ENCODE data around the gene POU2F1.

The POU2F1 gene

GRCh38 chr1:167456524-167456923 lies 235.8 kb downstream of the POU2F1 start:
- Mint-ChIP-seq H3K27me3 (no peaks in the 10 kb centered on the region), H3K27ac (ENCODE audit: low read depth) (peak overlapping the region; percentile 92), H3K4me3 (peak overlapping the region; percentile 85), H3K36me3 (ENCODE audit: insufficient read depth) (peaks cover 39% of the 10 kb centered on the region), H3K9me3 (no peaks in the 10 kb centered on the region), H3K4me1 (peaks cover 46% of the 10 kb centered on the region)
- DNase-seq (ENCODE audit: low spot score in 2 of 2) (no peak), ATAC-seq (replicated peaks; ENCODE audit: extremely low read depth, poor library complexity, severe bottlenecking) (no peak)

- no peaks in the 10 kb centered on the region for H3K9me3 Mint-ChIP-seq
- H3K4me3 Mint-ChIP-seq = peak overlapping the region; percentile 85
- H3K27ac Mint-ChIP-seq (ENCODE audit: low read depth) = peak overlapping the region; percentile 92
- no peaks in the 10 kb centered on the region for H3K27me3 Mint-ChIP-seq
- DNase-seq (ENCODE audit: low spot score in 2 of 2) (no peak), ATAC-seq (replicated peaks; ENCODE audit: extremely low read depth, poor library complexity, severe bottlenecking) (no peak)
- H3K4me1 Mint-ChIP-seq = peaks cover 42% of the 10 kb centered on the region
- peaks cover 39% of the 10 kb centered on the region for H3K36me3 Mint-ChIP-seq (ENCODE audit: insufficient read depth)
Observed at GRCh38 chr1:167456926-167457325, 236.2 kb downstream of the POU2F1 start.

GRCh38 chr1:167457936-167458584 lies 237.4 kb downstream of the POU2F1 start:
- H3K27ac Mint-ChIP-seq (ENCODE audit: low read depth) = peak overlapping the region; percentile 92
- DNase-seq (ENCODE audit: low spot score in 2 of 2) (no peak), ATAC-seq (replicated peaks; ENCODE audit: extremely low read depth, poor library complexity, severe bottlenecking) (no peak)
- peak overlapping the region; percentile 29 for H3K4me3 Mint-ChIP-seq
- H3K4me1 Mint-ChIP-seq = peaks cover 42% of the 10 kb centered on the region
- H3K36me3 Mint-ChIP-seq (ENCODE audit: insufficient read depth) = peaks cover 45% of the 10 kb centered on the region
- H3K27me3 Mint-ChIP-seq = no peaks in the 10 kb centered on the region
- H3K9me3 Mint-ChIP-seq = no peaks in the 10 kb centered on the region

- H3K36me3 Mint-ChIP-seq (ENCODE audit: insufficient read depth) = peaks cover 61% of the 10 kb centered on the region
- no peaks in the 10 kb centered on the region for H3K27me3 Mint-ChIP-seq
- no peak overlapping the region for H3K4me3 Mint-ChIP-seq
- no peak for DNase-seq (ENCODE audit: low spot score in 2 of 2)
- peaks cover 46% of the 10 kb centered on the region for H3K4me1 Mint-ChIP-seq
- peak overlapping the region; percentile 51 for H3K27ac Mint-ChIP-seq (ENCODE audit: low read depth)
- H3K9me3 Mint-ChIP-seq = no peaks in the 10 kb centered on the region
- no peak for ATAC-seq (replicated peaks; ENCODE audit: extremely low read depth, poor library complexity, severe bottlenecking)
Observed at GRCh38 chr1:167460836-167461235, 240.2 kb downstream of the POU2F1 start.

GRCh38 chr1:167462341-167462740 lies 241.7 kb downstream of the POU2F1 start:
- no peak for DNase-seq (ENCODE audit: low spot score in 2 of 2)
- Mint-ChIP-seq H3K9me3 (no peaks in the 10 kb centered on the region), H3K4me1 (peaks cover 31% of the 10 kb centered on the region), H3K27ac (ENCODE audit: low read depth) (peak overlapping the region; percentile 62), H3K36me3 (ENCODE audit: insufficient read depth) (peaks cover 54% of the 10 kb centered on the region), H3K4me3 (no peak overlapping the region), H3K27me3 (no peaks in the 10 kb centered on the region)
- ATAC-seq (replicated peaks; ENCODE audit: extremely low read depth, poor library complexity, severe bottlenecking) = no peak

- Mint-ChIP-seq H3K36me3 (ENCODE audit: insufficient read depth) (peaks cover 52% of the 10 kb centered on the region), H3K9me3 (no peaks in the 10 kb centered on the region), H3K27ac (ENCODE audit: low read depth) (peak overlapping the region; percentile 62), H3K27me3 (no peaks in the 10 kb centered on the region), H3K4me1 (peaks cover 24% of the 10 kb centered on the region), H3K4me3 (no peak overlapping the region)
- DNase-seq (ENCODE audit: low spot score in 2 of 2) (no peak), ATAC-seq (replicated peaks; ENCODE audit: extremely low read depth, poor library complexity, severe bottlenecking) (no peak)
Observed at GRCh38 chr1:167463080-167463479, 242.4 kb downstream of the POU2F1 start.

- Mint-ChIP-seq H3K4me3 (no peak overlapping the region), H3K27ac (ENCODE audit: low read depth) (peak overlapping the region; percentile 67)
- ATAC-seq (replicated peaks; ENCODE audit: extremely low read depth, poor library complexity, severe bottlenecking) = no peak
Observed at GRCh38 chr1:167463875-167464575, 243.3 kb downstream of the POU2F1 start.

GRCh38 chr1:167465018-167465417 lies 244.3 kb downstream of the POU2F1 start:
- Mint-ChIP-seq H3K4me3 (no peak overlapping the region), H3K9me3 (no peaks in the 10 kb centered on the region), H3K27ac (ENCODE audit: low read depth) (peak overlapping the region; percentile 67), H3K36me3 (ENCODE audit: insufficient read depth) (peaks cover 53% of the 10 kb centered on the region), H3K4me1 (peaks cover 31% of the 10 kb centered on the region), H3K27me3 (no peaks in the 10 kb centered on the region)
- DNase-seq (ENCODE audit: low spot score in 2 of 2) (no peak), ATAC-seq (replicated peaks; ENCODE audit: extremely low read depth, poor library complexity, severe bottlenecking) (no peak)

More at GRCh38 chr1:167463875-167464575, 243.3 kb downstream of the POU2F1 start:
- peaks cover 47% of the 10 kb centered on the region for H3K36me3 Mint-ChIP-seq (ENCODE audit: insufficient read depth)
- peaks cover 26% of the 10 kb centered on the region for H3K4me1 Mint-ChIP-seq
- no peaks in the 10 kb centered on the region for H3K27me3 Mint-ChIP-seq
- no peak for DNase-seq (ENCODE audit: low spot score in 2 of 2)
- no peaks in the 10 kb centered on the region for H3K9me3 Mint-ChIP-seq

- no peak for ATAC-seq (replicated peaks; ENCODE audit: extremely low read depth, poor library complexity, severe bottlenecking)
- no peak for DNase-seq (ENCODE audit: low spot score in 2 of 2)
- Mint-ChIP-seq H3K36me3 (ENCODE audit: insufficient read depth) (peaks cover 51% of the 10 kb centered on the region), H3K9me3 (no peaks in the 10 kb centered on the region), H3K4me3 (no peak overlapping the region), H3K27ac (ENCODE audit: low read depth) (peak overlapping the region; percentile 67), H3K4me1 (peaks cover 31% of the 10 kb centered on the region), H3K27me3 (no peaks in the 10 kb centered on the region)
Observed at GRCh38 chr1:167465743-167466142, 245.1 kb downstream of the POU2F1 start.

- Mint-ChIP-seq H3K4me3 (no peak overlapping the region), H3K4me1 (peaks cover 40% of the 10 kb centered on the region), H3K27me3 (no peaks in the 10 kb centered on the region), H3K36me3 (ENCODE audit: insufficient read depth) (peaks cover 49% of the 10 kb centered on the region), H3K9me3 (no peaks in the 10 kb centered on the region), H3K27ac (ENCODE audit: low read depth) (peak overlapping the region; percentile 75)
- DNase-seq (ENCODE audit: low spot score in 2 of 2) (no peak), ATAC-seq (replicated peaks; ENCODE audit: extremely low read depth, poor library complexity, severe bottlenecking) (no peak)
Observed at GRCh38 chr1:167467126-167467710, 246.5 kb downstream of the POU2F1 start.

GRCh38 chr1:167467752-167468151 lies 247.1 kb downstream of the POU2F1 start:
- Mint-ChIP-seq H3K36me3 (ENCODE audit: insufficient read depth) (peaks cover 44% of the 10 kb centered on the region), H3K4me3 (no peak overlapping the region), H3K27me3 (no peaks in the 10 kb centered on the region), H3K27ac (ENCODE audit: low read depth) (peak overlapping the region; percentile 75), H3K9me3 (no peaks in the 10 kb centered on the region), H3K4me1 (peaks cover 41% of the 10 kb centered on the region)
- ATAC-seq (replicated peaks; ENCODE audit: extremely low read depth, poor library complexity, severe bottlenecking) = no peak
- no peak for DNase-seq (ENCODE audit: low spot score in 2 of 2)

- Mint-ChIP-seq H3K27me3 (no peaks in the 10 kb centered on the region), H3K4me1 (peaks cover 53% of the 10 kb centered on the region), H3K27ac (ENCODE audit: low read depth) (peak overlapping the region; percentile 75), H3K36me3 (ENCODE audit: insufficient read depth) (peaks cover 35% of the 10 kb centered on the region), H3K4me3 (no peak overlapping the region), H3K9me3 (no peaks in the 10 kb centered on the region)
- no peak for DNase-seq (ENCODE audit: low spot score in 2 of 2)
- no peak for ATAC-seq (replicated peaks; ENCODE audit: extremely low read depth, poor library complexity, severe bottlenecking)
Observed at GRCh38 chr1:167469280-167469965, 248.7 kb downstream of the POU2F1 start.
